8988T (cell line): ENCODE measurements around the gene INPP4A.

Source experiments
- DNase-seq: peaks from one replicate; pipeline ENCODE4 v3.0.0; 2011

Gene INPP4A

DNA sequence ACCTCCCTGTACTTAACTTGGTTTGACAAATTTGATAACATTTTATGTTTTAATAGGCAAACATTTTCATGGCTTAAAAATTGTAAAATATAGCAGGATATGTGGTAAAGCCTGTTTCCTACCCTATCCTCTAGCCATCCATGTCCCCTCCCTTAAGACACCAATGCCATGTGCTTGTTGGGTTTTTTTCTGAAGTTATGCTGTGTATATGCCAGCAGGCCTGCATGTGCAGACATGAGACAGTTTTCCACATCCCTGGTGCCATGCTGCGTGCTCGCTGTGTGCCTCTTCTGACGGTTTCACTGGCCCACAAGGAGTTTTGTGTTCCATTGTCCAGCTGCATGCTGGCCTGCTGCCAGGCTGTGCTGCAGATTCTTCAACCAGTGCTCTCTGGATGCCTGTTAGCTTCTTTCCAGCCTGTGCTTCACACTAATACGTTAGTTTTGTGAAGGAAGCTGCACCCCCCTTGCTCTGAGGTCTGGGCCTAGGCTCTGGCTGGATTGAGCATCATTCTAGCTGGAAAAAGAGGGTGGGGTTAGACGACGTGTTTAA is 16.9 kb downstream of the INPP4A start:
- DNase-seq: no peak

DNA sequence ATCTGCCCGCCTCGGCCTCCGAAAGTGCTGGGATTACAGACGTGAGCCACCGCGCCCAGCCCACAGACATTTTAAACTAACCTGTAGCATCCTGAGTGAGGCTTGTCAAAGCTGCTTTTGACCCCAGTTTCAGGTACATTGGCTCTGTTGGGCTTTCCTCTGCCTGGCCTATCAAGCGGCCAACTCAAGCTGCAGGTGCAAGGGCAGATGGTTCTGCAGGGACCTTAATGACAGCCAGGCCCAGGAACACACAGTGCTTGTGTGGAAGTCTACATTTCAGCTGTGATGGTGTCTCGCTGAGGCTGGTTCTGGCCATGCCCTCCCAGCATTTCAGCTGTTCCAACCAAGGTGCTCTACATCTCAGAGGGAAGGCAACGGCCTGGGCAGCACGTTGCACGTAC is 18.4 kb downstream of the INPP4A start:
- DNase-seq: no peak

DNA sequence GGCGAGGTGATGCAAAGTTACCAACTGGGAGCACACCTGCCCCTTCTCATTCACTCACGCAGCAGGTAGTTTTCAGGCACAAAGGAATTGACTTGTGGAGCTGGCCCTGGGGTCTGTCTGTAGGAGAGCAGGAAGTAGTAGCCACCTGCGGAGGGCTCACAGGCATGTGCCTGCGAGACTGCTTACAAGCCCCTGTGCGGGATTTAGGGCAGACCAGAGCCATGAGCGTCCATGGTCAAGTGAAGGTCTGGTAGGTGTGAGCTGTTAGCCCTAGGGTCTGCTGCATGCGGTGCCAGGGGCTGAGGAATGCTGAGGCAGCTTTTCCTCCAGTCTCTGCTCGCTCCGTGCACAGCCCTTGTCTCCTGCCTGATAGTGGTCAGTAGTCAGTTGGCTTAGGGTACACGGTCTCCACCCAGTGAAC is 18.9 kb downstream of the INPP4A start:
- no peak for DNase-seq

DNA sequence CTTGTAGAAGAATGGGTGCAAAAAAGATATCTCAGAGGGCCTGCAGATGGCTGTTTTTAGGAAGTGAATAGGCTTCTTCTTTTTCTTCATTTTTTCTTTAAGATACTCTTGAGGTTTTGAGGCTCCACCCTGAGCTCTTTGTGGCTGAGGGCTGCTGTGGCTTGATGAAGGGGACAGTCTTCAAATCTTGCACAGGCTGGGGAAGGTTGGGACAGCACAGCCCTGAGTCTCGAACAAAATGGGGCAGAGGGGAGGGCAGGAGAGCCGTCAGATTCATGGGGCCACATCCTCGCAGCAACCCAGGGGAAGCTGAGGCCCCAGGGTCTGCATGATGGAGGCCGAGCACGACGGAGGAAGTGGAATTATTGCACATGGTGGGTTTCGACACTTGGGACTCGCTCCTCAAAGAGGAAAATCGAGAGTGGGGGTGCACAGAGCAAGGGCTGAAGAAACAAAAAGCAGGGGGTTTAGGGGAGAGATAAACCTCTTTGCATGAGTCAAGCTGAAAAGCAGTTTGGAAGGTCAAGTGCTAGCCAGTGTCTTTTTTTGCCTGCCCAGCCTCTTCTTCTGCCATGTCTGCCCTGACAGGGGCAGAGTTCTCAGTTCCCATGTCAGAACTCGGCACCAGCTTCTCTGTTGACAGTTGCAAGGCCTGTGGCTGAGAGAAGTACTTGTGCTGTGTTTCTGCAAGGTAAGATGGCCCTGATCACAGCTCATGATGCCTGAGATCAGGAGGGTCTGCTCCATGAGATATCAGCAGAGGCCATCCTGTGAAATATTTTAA is 19.5 kb downstream of the INPP4A start:
- DNase-seq: no peak

DNA sequence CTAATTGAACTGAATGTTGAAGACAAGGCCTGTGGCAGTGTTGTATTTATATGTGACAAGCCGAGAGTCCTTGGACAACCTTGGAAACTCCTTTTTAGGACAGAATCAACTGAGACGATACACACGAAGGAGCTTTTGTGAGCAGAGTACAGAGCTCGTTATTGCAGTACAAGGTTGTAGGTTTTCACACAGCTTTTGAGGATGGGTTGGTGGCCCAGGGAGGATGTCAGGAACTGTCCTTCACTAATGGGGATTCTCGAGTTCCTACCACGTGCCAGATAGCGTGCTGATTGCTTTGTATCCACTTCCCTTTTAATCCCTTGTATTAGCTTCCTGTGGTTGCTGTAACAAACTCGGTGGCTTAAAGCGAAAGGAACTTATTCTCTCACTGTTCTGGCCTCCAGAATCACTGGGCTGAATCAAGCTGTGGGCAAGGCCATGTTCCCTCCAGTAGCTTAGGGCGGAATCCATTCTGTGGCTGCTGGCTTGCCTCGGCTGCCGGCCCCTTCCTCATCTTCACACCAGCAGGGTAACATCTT is 20.2 kb downstream of the INPP4A start:
- DNase-seq: no peak

DNA sequence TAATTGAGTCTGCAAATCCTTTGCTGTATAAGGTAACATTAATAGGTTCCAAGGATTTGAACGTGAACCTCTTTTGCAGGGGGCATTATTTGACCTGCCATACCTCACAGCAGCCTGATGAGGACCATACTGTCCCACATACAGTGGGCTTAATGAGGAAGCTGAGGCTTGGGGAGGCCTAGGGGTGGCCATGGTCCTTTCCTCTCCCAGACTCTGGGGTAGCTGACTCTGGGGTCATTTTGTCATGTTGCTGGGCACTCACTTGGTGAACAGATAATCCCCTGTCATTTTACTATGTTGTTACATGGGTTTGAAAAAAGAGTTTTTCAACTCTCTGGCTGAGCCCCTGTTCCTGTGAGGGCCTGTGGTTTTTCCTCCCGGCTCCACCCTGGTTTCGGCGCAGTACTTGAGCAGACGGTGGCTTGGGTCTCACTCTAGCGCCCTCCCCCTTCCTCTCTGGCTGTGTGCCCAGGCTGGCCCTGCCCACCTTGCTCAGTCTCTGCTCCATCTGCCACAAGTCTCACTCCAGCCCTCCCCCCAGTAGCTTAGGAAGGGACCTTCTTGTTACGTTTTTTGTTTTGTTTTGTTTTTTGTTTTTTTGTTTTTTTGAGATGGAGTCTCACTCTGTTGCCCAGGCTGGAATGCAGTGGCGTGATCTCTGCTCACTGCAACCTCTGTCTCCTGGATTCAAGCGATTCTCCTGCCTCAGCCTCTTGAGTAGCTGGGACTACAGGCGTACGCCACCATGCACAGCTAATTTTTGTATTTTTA is 21.0 kb downstream of the INPP4A start:
- no peak for DNase-seq

DNA sequence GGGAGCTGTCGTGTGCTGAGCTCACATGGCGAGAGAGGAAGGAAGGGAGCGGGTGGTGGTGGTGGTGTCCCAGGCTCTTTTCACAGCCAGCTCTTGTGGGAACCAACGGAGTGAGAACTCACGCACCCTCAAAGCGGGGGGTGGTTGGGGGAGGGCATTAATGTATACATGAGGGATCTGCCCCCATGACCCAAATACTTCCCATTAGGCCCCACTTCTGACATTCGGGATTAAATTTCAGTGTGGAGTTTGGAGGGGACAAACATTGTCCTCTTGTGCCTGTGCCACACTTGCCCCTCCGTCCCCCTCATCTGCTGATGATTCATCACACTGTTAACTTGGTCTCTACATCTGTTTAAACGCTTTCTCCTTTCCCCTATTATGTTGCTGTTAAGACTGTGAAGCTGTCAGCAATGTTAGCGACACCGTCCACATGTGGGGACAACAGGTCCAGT is 22.5 kb downstream of the INPP4A start:
- DNase-seq: no peak

DNA sequence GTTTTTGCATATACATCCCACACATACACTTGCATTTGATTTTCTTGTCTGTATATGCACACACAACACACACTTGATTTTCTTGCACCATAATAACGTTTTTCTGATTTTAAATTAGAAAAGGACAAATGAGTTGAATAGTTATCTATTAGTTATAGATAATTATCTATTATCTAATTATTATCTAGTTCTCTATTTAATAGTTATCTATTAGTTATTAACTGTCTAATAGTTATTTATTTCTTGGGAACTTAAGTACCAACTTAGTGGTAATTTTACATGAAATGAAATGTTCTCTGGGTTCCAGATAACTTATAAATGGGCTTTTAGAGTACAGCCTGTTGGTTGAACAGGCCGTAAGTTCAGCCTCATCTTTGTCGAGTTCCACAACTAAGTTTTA is 23.0 kb downstream of the INPP4A start:
- no peak for DNase-seq

DNA sequence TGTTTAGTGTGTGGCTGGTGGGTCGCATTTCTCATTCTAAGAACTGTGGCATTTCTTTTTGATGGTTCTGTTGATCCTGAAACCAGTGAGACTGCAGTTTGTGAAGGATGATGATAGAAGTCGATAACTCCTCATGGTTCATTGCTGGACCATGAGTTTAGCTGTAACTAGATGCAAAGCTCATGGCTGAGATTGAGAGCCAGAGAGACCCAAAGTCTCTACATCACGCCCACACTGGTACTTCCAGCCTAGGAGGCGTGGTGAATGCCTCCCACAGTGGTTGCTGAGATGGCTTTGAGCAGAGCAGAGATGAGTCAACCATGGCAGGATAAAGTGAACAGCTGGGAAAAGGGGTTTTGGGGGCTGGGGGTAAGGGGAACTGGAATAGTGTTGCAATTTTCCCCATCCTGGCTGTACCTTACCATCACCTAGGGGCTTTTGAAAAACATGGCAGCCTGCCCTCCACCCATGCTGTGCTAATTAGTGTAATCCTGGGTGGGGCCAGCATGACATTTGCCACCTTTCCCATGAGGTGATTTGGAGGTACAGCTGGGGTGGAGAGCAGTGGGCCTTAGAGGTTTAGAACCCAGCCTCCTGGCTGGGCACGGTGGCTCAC is 24.1 kb downstream of the INPP4A start:
- DNase-seq: no peak

DNA sequence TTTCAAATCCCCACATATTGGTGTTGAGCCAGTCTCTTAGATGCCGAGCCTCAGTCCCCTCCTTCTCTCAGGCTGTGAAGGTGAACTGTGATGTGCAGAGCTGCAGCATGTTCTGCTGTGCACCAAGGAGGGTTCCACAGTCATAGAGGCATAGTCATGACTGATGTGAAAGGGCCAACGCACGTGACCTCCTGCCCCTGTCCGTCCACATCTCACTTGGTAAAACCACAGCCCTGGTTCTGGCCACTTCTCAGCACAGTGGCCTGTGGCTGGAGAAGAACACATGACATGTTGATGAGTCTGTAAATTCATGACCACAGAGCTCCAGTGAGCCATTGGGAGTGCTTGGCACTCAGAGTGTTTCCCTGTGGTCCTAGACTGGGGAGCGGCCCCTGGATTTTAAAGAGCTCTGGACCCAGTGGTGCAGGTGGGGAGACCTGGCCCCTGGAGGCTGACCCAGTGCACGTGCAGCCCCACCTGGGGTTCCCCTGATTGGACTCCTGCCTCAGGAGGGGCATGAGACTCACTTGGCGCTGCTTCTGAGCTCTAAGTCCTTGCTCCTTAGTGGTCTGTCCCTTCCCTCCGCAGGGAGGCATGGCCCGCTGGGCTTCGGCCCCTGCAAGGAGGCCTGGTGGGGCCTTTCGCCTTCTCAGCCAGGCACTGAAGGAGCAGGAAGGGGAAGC is 25.3 kb downstream of the INPP4A start:
- DNase-seq: no peak

DNA sequence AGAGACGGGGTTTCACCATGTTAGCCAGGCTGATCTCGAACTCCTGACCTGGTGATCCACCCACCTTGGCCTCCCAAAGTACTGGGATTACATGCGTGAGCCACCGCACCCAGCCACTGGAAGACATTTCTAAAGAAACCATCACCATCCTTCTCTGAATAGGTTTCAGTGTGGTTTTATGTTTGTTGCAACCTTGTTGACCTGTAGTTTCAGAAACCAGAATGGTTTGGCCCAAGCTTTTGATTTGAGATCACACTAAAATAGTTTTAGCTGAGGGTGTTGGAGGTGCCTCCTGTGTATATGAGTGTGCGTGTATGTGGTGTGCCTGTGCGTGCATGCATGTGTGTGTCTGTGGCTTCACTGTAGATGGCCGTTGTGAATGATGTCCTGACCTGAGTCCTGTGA is 26.2 kb downstream of the INPP4A start:
- no peak for DNase-seq

DNA sequence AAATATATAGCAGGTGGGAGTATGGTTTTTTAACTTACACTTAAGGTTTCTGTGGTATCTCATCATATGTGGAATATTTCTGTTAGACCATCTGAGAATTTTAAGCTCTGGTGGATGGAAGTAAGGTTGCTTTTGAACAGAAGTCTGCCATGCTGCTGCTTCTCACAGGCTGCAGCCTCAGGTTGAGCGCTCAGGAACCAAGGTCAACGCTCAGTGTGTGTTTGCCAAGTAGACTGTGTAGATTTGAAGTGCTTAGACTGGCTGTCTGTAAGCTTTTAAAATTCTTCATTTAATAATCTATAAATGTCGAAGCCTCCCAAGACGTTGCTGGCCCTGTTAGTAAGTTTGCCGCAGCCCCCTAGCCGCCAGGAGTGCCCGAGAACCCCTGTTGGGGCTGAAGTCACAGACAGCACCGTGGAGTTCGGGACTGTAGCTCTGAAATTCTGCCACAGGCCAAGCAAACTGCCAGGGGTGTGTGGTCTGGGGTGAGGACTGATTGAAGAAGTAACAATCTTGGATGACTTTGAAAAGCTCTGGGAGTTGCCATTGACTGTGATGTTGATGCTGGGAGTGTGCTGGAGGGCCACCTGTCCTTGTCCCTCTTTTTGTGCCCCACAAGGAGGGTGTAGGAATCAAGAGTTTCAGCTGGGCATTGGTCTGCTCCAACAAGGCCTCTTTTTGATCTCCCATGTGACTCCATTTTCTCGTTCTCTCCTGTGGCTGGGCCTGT is 26.9 kb downstream of the INPP4A start:
- no peak for DNase-seq

DNA sequence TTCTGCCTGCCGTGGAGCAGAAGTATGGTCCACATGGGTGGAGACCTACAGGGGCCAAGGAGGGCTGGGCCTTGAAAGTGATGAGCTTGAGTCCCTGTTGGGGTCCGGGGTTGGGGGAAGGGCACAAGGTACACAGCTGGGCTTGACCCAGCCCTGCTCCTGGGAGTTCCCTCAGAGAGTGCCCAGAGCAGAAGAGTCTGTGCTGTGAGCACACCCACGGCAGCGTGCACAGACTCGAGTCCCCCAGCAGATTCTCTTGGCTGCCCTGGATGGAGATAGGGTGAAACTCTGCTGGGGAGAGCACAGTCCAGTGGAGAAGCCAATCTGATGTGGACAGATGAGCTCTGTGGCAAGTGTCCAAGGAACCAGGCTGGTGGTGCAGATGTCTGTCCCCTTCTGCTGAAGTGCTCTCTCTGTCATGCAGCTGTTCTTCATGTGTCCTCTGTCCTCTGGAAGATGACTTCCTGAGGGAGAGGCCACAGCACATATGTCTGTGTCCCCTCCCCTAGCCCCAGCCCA is 27.5 kb downstream of the INPP4A start:
- DNase-seq: no peak

DNA sequence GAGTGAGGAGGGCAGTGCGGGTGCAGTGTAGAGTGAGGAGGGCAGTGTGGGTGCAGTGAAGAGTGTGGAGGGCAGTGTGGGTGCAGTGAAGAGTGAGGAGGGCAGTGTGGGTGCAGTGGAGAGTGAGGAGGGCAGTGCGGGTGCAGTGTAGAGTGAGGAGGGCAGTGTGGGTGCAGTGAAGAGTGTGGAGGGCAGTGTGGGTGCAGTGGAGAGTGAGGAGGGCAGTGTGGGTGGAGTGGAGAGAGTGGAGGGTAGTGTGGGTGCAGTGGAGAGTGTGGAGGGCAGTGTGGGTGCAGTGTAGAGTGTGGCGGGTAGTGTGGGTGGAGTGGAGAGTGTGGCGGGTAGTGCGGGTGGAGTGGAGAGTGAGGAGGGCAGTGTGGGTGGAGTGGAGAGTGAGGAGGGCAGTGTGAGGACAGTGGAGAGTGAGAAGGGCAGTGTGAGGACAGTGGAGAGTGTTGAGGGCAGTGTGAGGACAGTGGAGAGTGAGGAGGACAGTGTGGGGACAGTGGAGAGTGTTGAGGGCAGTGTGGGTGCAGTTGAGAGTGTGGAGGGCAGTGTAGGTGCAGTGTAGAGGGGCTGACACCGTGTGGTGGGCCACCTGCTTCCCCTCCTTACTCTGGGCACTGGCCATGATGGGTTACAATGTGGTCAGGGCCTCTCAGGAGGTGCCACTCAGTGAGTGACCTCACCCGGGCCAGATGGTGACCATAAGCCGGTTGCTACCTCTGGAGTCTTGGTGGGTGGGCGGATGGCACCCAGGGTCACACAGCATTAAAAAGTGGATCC is 28.5 kb downstream of the INPP4A start:
- DNase-seq: no peak

DNA sequence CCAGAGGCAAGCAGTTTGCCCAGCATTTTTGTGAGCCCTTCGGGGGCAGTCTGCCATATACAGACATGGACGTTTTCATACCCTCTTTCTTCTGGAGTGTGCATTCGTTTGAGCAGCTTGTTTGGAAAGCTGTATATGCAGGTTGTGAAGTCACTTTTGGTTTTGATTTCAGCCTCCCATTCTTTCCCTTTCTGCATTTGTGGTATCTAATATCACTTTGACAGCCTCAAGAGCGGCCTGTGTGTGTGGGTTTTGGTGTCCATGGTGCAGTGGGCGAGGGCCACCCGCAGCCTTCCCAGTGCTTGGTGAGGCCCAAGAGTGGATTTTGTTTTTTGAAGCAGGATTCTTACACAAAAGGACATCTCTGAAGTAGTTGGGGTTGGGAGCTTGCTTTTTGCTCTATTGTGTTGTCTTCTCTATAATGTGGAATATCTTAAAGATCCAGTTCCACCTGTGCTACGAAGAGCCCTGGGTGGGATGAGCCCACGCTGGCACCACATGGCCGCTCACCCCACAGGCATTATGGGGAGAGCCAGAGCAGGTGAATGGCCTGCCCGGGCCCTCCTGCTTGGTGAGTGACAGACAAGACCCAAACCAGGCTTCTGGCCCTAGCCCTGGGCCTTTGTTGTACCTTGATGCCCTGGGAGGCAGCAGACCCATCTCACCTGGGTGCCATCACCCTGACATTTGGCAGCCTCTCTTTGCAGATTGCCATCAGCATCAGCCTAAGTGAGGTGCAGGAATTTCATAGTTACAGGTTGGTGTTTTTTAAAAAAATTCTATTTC is 29.5 kb downstream of the INPP4A start:
- DNase-seq: no peak

DNA sequence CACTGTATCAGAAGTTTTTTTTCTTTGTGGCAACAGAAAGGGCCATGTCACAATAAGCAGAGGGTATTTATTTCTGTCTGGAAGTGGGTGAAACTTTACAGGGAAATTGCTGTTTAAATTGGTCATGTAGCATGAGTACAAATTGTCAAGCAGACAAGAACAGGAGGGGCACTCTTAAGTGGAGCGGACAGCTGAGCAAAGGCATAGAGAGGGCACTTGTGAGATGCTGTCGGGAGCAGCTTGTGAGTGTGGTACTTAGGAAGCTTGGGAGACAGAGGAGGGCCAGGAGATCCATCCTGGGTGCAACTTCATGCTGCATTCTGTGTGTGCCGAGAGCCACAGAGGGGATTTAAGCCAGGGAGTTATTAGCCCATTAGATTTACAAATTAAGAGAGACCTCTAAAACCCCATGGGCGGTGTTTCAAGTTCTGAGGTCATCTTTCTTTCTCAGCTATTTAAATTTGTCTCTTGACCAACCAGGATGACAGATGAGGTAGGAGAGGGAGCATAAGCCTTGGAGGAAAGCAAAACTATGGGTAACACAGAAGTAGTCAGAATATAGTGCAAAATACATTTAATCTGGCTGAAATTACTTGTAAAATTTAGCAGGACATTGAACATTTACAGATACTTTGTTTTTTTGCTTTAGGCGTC is 30.4 kb downstream of the INPP4A start:
- DNase-seq: no peak

DNA sequence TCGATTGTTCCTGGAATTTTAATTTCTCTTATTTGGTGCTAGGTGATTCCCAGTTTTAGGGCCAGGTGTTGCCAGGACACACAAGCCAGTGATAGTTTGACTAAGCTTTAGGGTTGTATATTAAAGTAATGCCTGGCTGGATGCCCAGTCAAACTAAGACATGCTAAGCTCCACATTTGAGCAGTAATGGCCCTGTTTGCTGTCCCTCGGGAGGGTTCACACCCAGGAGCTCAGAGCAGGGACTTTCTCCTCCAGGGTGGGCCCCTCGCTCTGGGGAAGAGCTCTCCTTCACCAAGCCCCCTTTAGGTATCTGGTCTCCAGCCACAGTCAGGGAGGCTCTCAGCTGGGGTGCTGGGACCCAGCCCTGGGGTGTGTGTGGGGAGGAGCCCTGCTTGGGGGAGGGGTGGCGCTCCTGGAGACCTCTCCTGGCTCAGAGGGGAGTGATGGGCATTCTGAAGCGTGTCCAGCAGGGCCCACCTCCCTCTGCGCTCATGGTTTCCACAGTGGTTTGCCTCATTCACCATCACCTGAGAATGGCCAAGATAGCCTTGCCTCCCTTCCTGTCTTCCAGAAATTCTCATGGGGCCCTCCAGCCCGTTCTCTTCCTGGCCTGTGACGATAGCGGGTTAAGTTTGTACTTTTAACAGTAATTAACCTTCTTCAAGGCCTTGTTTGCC is 31.7 kb downstream of the INPP4A start:
- DNase-seq: no peak

DNA sequence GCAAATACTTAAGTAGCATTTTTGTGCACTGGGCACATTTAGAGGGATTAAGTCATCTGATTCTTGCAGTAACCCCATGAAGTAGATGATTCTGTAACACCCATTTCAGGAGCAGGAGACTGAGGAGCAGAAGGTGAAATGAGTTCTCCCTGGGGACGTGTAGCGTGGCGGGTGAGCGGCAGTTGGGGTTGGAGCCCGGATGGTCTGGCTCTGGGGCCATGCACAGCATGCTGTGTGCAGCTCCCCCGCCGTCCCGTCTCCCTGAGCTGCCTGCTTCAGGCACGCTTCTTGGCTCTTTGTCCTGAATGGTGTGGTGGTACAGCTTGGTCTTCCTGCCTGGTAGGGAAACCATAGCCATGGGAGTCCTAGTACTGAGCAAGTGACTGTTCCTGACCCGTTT is 32.4 kb downstream of the INPP4A start:
- no peak for DNase-seq

DNA sequence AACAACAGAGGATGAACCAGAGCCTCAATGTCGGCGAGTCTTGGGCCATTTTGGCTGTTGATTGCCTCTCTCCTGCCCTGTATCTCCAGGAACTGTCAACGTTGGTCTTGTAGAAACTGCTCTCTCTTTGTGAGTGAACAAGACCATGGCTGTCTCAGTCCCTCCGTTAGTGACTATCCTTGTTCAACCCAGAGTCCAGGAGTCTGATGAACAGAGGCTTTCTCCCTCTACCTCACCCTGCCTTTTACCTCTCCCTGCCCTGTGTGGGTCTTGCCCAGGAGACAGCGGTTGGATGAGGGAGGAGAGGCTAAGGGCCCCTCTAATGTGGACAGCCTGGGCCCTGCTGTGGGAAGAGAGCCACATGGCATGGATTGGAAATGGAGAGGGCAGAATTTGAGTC is 32.8 kb downstream of the INPP4A start:
- DNase-seq: no peak
